GM19463 (cell line): ENCODE measurements around the gene MYCBP2.

ENCODE experiments used
- ATAC-seq: cut with Tn5 transposase; IDR thresholded peaks from one replicate; pipeline ENCODE4 v1.9.1; 2021; ENCODE audit warnings: mild to moderate bottlenecking, moderate library complexity; ENCODE audit not compliant: unreplicated experiment

Gene MYCBP2

DNA sequence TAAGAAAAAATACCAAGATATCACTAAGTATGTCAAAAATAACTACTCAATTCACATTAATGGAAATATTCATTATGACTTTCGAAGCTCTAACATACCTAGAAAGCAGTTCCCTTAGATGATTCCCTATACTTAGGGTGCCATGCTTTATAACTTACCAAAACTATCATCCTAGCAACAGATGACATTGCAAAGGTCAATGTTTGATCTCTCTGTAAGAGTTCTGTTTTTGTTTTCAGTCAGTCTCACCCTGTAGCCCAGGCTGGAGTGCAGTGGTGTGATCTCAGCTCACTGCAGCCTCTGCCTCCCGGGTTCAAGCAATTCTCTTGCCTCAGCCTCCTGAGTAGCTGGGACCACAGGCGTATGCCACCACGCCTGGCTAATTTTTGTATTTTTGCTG is 318.6 kb downstream of the MYCBP2 start:
- peak; percentile 56 for ATAC-seq

DNA sequence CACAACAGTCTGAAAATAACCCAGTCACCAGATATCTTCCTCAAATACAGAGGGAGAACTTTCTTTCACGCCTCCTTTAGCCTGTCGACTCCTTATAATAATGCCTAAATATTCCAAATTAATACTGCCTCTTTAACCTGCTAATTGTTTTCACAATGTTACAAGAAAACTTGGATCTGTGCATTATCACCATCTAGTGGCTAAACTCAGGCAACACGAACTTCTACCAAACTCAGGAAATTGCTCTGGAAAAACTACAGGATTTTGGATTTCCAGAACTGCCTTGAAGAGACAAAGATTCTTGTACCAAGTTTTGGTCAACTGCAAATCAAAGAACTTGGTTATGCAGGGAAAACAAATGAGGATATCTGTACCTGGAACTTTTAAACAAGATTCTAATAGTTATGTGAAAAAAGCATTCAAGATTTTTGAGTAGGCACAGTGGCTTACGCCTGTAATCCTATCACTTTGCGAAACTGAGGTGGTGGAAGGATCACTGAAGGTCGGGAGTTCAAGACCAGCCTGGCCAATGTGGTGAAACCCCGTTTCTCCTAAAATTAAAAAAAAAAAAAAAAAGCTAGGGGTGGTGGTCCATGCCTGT is 324.2 kb downstream of the MYCBP2 start:
- ATAC-seq: no peak

DNA sequence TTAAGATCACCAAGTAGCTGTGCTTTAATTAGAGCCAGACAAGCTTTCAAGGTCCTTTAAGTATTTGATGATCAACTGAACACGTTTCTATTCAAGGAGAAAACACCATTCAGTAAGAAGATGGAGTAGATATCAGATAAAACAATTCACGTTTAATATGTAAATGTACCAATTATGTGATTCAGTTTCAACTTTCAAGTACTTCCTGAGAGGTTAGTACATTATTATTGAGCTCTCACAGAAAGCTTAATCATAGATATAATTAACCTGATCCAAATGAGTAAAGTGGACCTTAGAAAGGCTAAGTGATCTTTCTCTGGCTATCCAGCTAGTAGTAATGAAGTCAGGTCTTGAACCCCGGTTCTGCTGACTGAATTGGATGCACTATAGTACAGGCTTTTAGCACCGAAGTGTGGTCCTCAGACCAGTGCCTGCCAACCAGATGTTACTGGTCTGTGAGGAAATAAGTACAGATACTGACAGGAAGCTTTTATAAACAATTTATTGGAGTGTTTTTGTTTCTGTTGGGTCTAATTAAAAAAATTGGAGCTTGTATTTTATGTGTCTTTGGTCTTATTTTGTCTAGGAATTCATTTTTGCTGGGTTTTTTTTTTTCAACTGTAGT is 324.8 kb downstream of the MYCBP2 start:
- no peak for ATAC-seq

DNA sequence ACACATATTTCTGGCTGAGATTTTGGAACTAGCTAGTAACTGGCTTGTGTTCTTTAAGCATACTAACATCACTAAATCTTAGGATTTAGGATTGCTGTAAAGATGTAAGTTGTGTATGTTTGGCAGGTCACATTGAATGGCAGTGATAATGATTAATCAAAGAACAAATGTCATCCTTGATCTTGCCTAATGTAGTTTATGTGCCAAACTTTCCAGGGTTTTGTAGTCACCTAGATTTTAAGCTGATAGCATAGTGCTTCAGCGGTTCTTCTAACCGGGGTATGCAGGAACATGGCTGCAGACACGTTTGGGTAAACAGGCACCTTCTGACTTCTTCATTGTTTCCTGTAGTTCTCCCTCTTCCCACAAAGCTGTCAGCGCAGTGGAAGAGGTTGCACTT is 325.4 kb downstream of the MYCBP2 start:
- no peak for ATAC-seq

DNA sequence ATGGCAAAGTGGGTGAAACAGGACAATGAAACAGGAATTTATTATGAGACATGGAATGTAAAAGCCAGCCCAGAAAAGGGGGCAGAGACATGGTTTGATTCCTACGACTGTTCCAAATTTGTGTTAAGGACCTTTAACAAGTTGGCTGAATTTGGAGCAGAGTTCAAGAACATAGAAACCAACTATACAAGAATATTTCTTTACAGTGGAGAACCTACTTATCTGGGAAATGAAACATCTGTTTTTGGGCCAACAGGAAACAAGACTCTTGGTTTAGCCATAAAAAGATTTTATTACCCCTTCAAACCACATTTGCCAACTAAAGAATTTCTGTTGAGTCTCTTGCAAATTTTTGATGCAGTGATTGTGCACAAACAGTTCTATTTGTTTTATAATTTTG is 326.4 kb downstream of the MYCBP2 start:
- no peak for ATAC-seq
